HK-2 (cell line): ENCODE measurements around the gene GRIN2A.

Experiments used
- DNase-seq: peaks from one replicate; pipeline ENCODE4 v3.0.0-alpha.2; 2018; ENCODE audit not compliant: unreplicated experiment

Gene GRIN2A

GRCh38 chr16:10033556-10033955 lies 148.7 kb downstream of the GRIN2A start:
- no peak for DNase-seq

DNA sequence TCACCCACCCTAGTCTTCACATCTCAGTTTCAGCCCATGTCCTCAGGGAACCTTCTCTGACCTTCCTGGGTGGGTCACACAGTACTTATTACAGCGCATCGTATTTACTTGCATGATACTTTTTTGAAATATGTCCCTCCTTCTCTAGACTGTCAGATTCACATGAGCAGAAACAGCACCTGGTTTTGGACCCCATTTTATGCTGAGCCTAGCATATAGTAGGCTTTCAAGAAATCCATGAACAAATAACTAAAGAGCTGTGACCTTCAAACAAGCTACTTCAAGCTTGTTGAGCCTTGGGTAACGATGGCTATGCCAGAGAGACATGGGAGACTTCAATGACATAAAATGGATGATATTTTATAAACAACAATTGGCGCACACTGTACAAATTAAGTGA lies 150.3 kb downstream of the GRIN2A start:
- no peak for DNase-seq

DNA sequence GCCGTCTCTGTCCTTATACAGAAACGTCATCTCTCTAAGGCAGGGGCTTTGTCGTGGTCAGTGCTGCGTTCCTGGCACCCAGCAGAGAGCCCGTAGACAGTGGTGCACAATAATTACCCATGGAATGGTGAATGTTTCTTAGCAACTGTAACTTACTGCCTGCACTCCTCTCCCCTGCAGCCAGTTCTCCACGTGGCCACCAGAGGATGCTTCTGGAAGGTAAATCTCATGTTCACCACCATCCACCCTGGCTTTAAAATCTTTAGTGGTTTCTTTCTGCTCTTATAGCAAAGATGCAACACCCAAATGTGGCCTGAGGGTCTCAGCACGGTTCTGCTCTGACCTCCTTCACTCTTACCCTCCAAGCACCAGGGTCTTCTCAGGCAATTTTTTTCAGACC lies 150.8 kb downstream of the GRIN2A start:
- DNase-seq: no peak

DNA sequence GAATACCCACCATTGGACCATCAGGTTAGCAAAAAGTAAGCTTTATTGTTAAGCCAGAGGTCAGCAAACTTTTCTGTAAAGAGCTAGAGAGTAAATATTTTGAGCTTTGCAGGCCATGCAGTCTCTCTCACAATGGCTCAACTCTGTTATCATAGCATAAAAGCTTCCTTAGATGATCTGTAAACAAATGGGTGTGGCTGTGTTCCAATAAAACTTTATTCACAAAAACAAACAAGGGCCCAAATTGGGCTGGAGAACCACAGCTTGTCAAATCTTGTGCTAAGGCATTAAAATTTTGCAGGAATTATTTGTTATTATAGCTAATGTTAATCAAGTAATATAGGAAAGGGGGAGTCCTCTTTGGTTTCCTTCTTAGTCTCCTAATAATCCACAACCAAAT lies 153.6 kb downstream of the GRIN2A start:
- no peak for DNase-seq

DNA sequence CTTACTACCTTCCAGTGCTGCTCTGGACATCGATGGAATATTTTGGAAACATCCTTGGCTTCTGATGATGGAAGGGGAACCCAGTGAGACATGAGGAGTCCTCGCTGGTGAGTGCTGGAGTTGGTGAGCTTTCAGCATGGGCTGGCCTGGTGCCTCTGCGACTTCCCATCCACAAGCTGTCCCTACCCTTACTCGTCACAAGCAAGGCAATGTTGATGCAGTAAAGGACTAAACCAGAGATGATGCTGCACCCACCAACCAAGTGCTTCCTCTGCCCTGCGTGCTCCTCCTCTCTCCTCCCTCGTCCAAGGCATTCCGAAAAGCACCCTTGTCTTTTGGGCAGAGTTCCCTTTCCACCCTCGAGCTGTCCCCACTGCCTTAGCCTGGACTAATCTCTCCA lies 154.7 kb downstream of the GRIN2A start:
- no peak for DNase-seq

DNA sequence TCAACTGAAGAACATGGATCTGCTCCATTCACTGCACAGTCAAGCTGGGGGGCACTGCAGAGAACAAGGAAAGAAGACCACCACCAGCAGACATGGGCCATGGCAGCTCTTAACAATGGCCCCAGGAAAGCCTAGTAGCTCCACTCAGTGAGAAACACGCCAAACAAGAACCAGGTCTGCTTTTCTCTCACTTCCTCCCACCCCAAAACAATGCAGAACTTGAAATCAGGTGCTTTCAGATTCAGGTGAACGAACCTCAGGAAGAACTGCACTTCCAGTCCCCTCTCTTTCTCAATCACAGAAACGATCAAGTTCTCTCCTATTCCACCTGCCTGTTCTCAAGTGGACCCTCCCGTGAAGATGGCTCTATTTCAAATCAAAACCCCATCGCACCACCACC lies 155.6 kb downstream of the GRIN2A start:
- DNase-seq: no peak

DNA sequence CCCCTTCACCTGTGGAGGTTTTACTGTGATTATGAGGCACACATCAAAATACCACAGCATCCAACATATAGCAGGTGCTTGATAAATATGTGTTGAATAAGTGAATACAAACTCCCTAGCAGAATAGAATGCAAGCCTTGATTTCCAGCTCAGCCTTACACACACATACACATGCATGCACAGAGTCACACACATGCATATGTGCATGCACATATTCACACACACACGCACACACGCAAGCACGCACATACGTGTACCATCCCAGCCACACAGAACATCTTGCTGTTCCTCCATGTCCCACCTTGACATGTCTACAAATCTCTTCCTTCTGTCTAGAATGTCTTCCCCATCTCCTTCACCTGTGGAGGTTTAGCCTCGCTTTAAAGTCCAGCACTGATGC lies 160.1 kb downstream of the GRIN2A start:
- DNase-seq: no peak

GRCh38 chr16:10020866-10021265 lies 161.4 kb downstream of the GRIN2A start:
- no peak for DNase-seq

- DNase-seq: no peak
Measured at GRCh38 chr16:10016752-10017151, 165.5 kb downstream of the GRIN2A start.

GRCh38 chr16:10015397-10015796 lies 166.8 kb downstream of the GRIN2A start:
- DNase-seq: no peak

- no peak for DNase-seq
Measured at GRCh38 chr16:10013774-10014173, 168.5 kb downstream of the GRIN2A start.

- DNase-seq: no peak
Measured at GRCh38 chr16:10013364-10013763, 168.9 kb downstream of the GRIN2A start.

DNA sequence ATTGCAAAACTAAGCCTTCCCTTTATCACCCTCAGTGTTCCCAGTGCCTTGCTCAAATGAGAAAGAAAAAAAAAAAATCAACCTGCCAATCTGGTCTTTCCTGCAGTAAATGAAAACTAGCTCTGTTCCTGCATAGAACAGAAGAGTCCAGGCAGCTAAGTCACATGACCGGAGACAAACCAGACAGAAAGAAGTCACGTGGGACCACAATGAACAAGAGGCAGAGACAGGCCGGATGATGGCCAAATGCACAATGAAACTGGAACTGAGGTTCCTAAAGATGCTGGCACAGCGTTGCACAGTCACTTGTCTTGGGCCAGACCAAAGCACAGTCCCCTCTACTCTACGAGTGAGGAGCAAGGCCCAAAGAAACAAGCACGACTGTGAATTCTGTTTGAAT lies 172.5 kb downstream of the GRIN2A start:
- no peak for DNase-seq

GRCh38 chr16:10003486-10003885 lies 178.7 kb downstream of the GRIN2A start:
- no peak for DNase-seq

DNA sequence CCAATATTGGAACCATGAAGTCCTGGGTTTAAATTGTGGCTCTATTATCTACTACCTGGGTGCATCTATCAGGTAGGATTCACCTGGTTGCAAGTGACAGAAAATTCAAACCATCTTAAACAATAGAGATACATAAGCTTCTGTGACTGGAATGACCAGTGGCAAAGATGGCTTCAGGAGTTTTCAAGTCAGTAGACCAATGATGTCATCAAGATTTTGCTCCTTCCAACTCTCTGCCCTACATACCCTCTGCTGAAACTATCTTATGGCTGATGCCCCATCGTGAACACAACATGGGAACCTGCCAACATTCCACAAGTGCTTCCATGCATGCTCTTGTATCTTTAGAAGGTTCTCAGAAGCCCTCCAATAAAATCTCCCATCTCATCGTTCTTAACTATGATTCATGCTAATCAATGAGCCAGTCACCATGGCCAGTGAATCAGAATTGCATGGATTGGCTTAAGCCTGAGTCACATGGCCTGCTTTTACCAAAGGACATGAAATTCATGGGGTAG lies 180.9 kb downstream of the GRIN2A start:
- DNase-seq: no peak

GRCh38 chr16:9996221-9996620 lies 186.0 kb downstream of the GRIN2A start:
- no peak for DNase-seq

DNA sequence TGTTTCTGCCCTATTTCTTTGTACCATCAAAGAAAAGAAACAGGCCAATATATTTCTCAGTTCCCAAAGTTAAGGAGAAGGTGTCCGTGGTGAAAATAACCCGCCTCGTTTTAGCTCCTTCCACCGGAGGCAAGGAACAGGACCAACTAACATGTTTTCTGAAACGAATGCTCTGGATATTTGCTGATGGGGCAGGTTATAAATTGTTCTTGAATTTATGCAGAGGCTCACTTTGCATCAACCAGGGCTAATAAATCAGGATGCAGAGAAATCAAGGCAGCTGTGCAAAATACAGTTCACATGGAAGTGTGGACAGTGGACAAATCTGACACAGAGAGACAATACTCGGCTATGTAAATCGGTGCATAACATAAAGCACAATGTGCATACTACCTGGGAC lies 189.8 kb downstream of the GRIN2A start:
- DNase-seq: no peak

GRCh38 chr16:9980981-9981380 lies 201.2 kb downstream of the GRIN2A start:
- DNase-seq: no peak

GRCh38 chr16:9978160-9978725 lies 204.0 kb downstream of the GRIN2A start:
- no peak for DNase-seq

- no peak for DNase-seq
Measured at GRCh38 chr16:9977333-9977897, 204.8 kb downstream of the GRIN2A start.

- no peak for DNase-seq
Measured at GRCh38 chr16:9976601-9977000, 205.6 kb downstream of the GRIN2A start.

GRCh38 chr16:9971907-9972306 lies 210.3 kb downstream of the GRIN2A start:
- no peak for DNase-seq

GRCh38 chr16:9970796-9971195 lies 211.4 kb downstream of the GRIN2A start:
- no peak for DNase-seq

- no peak for DNase-seq
Measured at GRCh38 chr16:9970244-9970643, 212.0 kb downstream of the GRIN2A start.
